CD4-positive, alpha-beta T cell treated with Interleukin-12 subunit alpha and Interleukin-12 subunit beta, for 1 hour (primary cell): ENCODE results near the gene CLEC18A.
"Not testable (repeated sequence)": the region's sequence is repeated elsewhere in the genome, so short reads cannot be mapped to it uniquely, and the experiment has no call there.

Experiments
- DNase-seq: peaks from one replicate; pipeline ENCODE4 v3.0.0-alpha.2; 2020

CLEC18A gene

GRCh38 chr16:69951017-69951671, at the start of gene CLEC18A:
CLEC18A (plus strand) TSS chr16:69951334; CDS start chr16:69951367, 33 bp downstream.
- not testable (repeated sequence) for DNase-seq

- no peak for DNase-seq
Observed at GRCh38 chr16:69903865-69904415, 47.2 kb upstream of the CLEC18A start.

- DNase-seq: no peak
Observed at GRCh38 chr16:69904495-69905170, 46.5 kb upstream of the CLEC18A start.

- no peak for DNase-seq
Observed at GRCh38 chr16:69905171-69905555, 46.0 kb upstream of the CLEC18A start.

- no peak for DNase-seq
Observed at GRCh38 chr16:69906838-69907401, 44.2 kb upstream of the CLEC18A start.

GRCh38 chr16:69909043-69909442, 42.1 kb upstream of the CLEC18A start:
- DNase-seq: no peak

GRCh38 chr16:69909760-69910159, 41.4 kb upstream of the CLEC18A start:
- no peak for DNase-seq

- no peak for DNase-seq
Observed at GRCh38 chr16:69910964-69911363, 40.2 kb upstream of the CLEC18A start.

GRCh38 chr16:69916462-69916861, 34.7 kb upstream of the CLEC18A start:
- DNase-seq: no peak

- no peak for DNase-seq
Observed at GRCh38 chr16:69917311-69917710, 33.8 kb upstream of the CLEC18A start.

- no peak for DNase-seq
Observed at GRCh38 chr16:69917739-69918138, 33.4 kb upstream of the CLEC18A start.

- no peak for DNase-seq
Observed at GRCh38 chr16:69918241-69918640, 32.9 kb upstream of the CLEC18A start.

GRCh38 chr16:69921127-69921526, 30.0 kb upstream of the CLEC18A start:
- DNase-seq: no peak

- no peak for DNase-seq
Observed at GRCh38 chr16:69922200-69922599, 28.9 kb upstream of the CLEC18A start.

- DNase-seq: no peak
Observed at GRCh38 chr16:69924041-69924775, 26.9 kb upstream of the CLEC18A start.

GRCh38 chr16:69924777-69925191, 26.4 kb upstream of the CLEC18A start:
- DNase-seq: no peak

- DNase-seq: no peak
Observed at GRCh38 chr16:69925311-69925710, 25.8 kb upstream of the CLEC18A start.

GRCh38 chr16:69926241-69926640, 24.9 kb upstream of the CLEC18A start:
- no peak for DNase-seq

- no peak for DNase-seq
Observed at GRCh38 chr16:69927056-69927757, 23.9 kb upstream of the CLEC18A start.

GRCh38 chr16:69928856-69929400, 22.2 kb upstream of the CLEC18A start:
- no peak for DNase-seq

GRCh38 chr16:69929480-69929879, 21.7 kb upstream of the CLEC18A start:
- DNase-seq: no peak

- DNase-seq: peak; percentile 57
Observed at GRCh38 chr16:69930117-69930776, 20.9 kb upstream of the CLEC18A start.
